Lower lobe of right lung (tissue), 2 donors: ENCODE results near the gene PGAP2. TPM values are rescaled to one million over a fixed set of nuclear protein-coding genes. Genes with fewer than 3 reads are reported as not detected.
A peak's percentile ranks its signal among the peaks of the same experiment; 100 is the strongest.
"Not testable (repeated sequence)": the region's sequence is repeated elsewhere in the genome, so short reads cannot be mapped to it uniquely, and the experiment has no call there.

Experiments used
- ATAC-seq, 2 donors: fragments of 200-7000 bp; cut with Tn5 transposase; one replicate each; pipeline ENCODE4 v1.9.1; 2020 to 2022; ENCODE audit warnings: mild to moderate bottlenecking in 2 of 2, moderate library complexity in 2 of 2
- DNase-seq: peaks from one replicate; pipeline ENCODE4 v3.0.0-alpha.2; 2020
- H3K27ac ChIP-seq: fragments of 200-600 bp; one replicate; pipeline ENCODE4 v1.8.0; 2022
- H3K27me3 ChIP-seq: fragments of 200-600 bp; one replicate; pipeline ENCODE4 v1.8.0; 2022; ENCODE audit warnings: low read depth
- H3K36me3 ChIP-seq: fragments of 200-600 bp; one replicate; pipeline ENCODE4 v1.8.0; 2022; ENCODE audit warnings: mild to moderate bottlenecking
- H3K4me1 ChIP-seq: fragments of 200-600 bp; one replicate; pipeline ENCODE4 v1.8.0; 2022
- H3K4me3 ChIP-seq: fragments of 200-600 bp; one replicate; pipeline ENCODE4 v1.8.0; 2022; ENCODE audit warnings: mild to moderate bottlenecking
- H3K9me3 ChIP-seq: fragments of 200-600 bp; one replicate; pipeline ENCODE4 v1.8.0; 2022
- intact Hi-C: fragments of 100-400 bp; cut with DNase I; formaldehyde crosslinking; loops from one replicate; pipeline ENCODE4 v1.11.0; 2022
- total RNA-seq: library from RNA; stranded (reverse); fragmentation: NEBNext Ultra II Directional; extraction: Animal tissue kit (Norgen Biotek cat#: 25700); gene quantifications from one replicate; pipeline ENCODE4 v1.2.1, GENCODE V29; 2021
- TF ChIP-seq, protein P1 (sequence below): fragments of 200-600 bp; IDR thresholded peaks from one replicate; pipeline ENCODE4 v1.8.0; 2022; ENCODE audit warnings: antibody characterized with exemption, mild to moderate bottlenecking
- donor health status: DM: no; HTN: yes; CAD: no; lungs with severe emphysema.

The PGAP2 gene
- total RNA-seq, 1 donor from 2014 or later: 23.8 TPM

- ATAC-seq (no peak), DNase-seq (no peak)
- H3K4me3 ChIP-seq: no peak overlapping the region
- TF ChIP-seq, protein P1, sequence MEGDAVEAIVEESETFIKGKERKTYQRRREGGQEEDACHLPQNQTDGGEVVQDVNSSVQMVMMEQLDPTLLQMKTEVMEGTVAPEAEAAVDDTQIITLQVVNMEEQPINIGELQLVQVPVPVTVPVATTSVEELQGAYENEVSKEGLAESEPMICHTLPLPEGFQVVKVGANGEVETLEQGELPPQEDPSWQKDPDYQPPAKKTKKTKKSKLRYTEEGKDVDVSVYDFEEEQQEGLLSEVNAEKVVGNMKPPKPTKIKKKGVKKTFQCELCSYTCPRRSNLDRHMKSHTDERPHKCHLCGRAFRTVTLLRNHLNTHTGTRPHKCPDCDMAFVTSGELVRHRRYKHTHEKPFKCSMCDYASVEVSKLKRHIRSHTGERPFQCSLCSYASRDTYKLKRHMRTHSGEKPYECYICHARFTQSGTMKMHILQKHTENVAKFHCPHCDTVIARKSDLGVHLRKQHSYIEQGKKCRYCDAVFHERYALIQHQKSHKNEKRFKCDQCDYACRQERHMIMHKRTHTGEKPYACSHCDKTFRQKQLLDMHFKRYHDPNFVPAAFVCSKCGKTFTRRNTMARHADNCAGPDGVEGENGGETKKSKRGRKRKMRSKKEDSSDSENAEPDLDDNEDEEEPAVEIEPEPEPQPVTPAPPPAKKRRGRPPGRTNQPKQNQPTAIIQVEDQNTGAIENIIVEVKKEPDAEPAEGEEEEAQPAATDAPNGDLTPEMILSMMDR: no peak
- H3K4me1 ChIP-seq: peaks cover 75% of the 10 kb centered on the region
- H3K27ac ChIP-seq: no peak overlapping the region
- H3K36me3 ChIP-seq: no peaks in the 10 kb centered on the region
- intact Hi-C loops: no loop called here
- no peaks in the 10 kb centered on the region for H3K27me3 ChIP-seq
- no peaks in the 10 kb centered on the region for H3K9me3 ChIP-seq
These were observed 52.0 kb downstream of the PGAP2 start for GRCh38 chr11:3860375-3860774.

DNA sequence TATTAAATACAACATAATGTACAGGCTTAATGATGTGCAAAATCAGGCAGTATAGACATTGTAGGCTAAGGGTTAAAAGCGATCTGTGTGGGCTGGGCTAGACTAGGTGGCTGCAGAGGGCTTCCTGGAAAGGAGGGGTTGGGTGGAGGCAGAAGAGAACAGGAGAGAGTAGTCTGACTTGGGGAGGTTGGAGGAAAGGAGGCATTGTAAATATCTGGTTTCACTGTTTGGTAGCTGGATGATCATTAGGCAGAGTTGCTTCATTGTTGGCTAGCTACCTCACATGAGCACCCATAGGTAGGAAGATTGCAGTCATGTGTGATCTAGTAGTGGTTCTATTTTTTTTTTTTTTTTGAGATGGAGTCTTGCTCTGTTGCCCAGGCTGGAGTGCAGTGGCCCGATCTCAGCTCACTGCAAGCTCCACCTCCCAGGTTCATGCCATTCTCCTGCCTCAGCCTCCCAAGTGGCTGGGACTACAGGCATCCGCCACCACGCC is 52.6 kb downstream of the PGAP2 start:
- intact Hi-C loops, DNase-seq, H3K27me3 ChIP-seq, H3K4me3 ChIP-seq, H3K27ac ChIP-seq, H3K9me3 ChIP-seq, H3K36me3 ChIP-seq: not testable (repeated sequence)
- ATAC-seq: peak in 1 of 2 donors; percentile 22
- peaks cover 80% of the 10 kb centered on the region for H3K4me1 ChIP-seq

GRCh38 chr11:3861683-3862082 is 53.3 kb downstream of the PGAP2 start:
- H3K4me1 ChIP-seq: peaks cover 81% of the 10 kb centered on the region
- ATAC-seq (no peak), DNase-seq (no peak)
- no peaks in the 10 kb centered on the region for H3K36me3 ChIP-seq
- intact Hi-C loops: no loop called here
- no peaks in the 10 kb centered on the region for H3K9me3 ChIP-seq
- no peaks in the 10 kb centered on the region for H3K27me3 ChIP-seq
- TF ChIP-seq, protein P1: no peak
- no peak overlapping the region for H3K4me3 ChIP-seq
- H3K27ac ChIP-seq: no peak overlapping the region

DNA sequence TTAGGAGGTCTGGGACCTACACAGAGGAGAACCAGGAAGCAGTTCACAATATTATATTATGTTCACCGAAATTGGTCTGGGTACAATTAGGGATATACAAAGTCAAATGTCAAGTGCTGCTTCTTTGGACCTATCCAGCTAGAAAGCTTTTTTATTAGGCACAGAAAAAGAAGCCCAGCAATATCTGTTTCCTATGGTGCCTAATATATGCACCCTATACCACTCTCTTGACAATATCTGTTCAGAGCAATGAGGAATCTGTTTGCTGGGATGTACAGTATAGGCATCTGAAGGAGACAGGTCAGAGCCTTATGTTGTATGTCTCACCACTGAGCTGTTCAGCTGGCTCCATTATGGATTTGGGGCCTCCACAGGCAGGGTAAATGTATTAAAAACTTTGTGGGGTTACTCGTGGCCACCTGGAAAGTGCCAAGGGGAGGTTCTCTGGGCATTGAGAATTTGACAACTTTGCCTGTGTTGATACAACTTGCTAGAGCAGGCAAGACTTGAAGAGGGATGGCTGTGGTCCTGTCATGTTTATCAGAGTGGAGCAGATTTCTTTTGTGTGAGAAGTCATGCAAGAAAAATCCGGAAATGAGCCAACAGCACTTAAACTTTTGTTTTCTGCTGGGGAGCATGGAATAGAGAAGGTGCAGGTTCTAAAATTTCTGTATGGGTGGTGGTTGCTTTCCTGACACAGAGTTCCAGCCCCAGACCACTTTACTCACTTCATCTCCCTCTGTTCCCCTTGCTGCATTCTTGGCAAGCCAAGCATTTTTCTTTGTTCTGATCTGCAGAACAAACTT is 57.2 kb downstream of the PGAP2 start:
- no peak for DNase-seq
- intact Hi-C loops: no loop called here
- no peak overlapping the region for H3K4me3 ChIP-seq
- H3K27me3 ChIP-seq: no peaks in the 10 kb centered on the region
- TF ChIP-seq, protein P1: no peak
- ATAC-seq: peak; percentile 29 to 62
- peak overlapping the region; percentile 69 for H3K27ac ChIP-seq
- peaks cover 61% of the 10 kb centered on the region for H3K4me1 ChIP-seq
- H3K36me3 ChIP-seq: no peaks in the 10 kb centered on the region
- H3K9me3 ChIP-seq: no peaks in the 10 kb centered on the region

- no peaks in the 10 kb centered on the region for H3K27me3 ChIP-seq
- H3K36me3 ChIP-seq: no peaks in the 10 kb centered on the region
- peak overlapping the region; percentile 69 for H3K27ac ChIP-seq
- TF ChIP-seq, protein P1: no peak
- intact Hi-C loops: no loop called here
- H3K4me1 ChIP-seq: peaks cover 58% of the 10 kb centered on the region
- H3K4me3 ChIP-seq: no peak overlapping the region
- peak; percentile 86 to 88 for ATAC-seq
- H3K9me3 ChIP-seq: no peaks in the 10 kb centered on the region
- peak; percentile 85 for DNase-seq
These were observed 57.8 kb downstream of the PGAP2 start for GRCh38 chr11:3866206-3866605.

GRCh38 chr11:3866836-3867208 is 58.5 kb downstream of the PGAP2 start:
- Histone ChIP-seq H3K27ac (peak overlapping the region; percentile 69), H3K36me3 (no peaks in the 10 kb centered on the region), H3K4me1 (peaks cover 58% of the 10 kb centered on the region), H3K9me3 (no peaks in the 10 kb centered on the region), H3K27me3 (no peaks in the 10 kb centered on the region), H3K4me3 (no peak overlapping the region)
- no peak for DNase-seq
- intact Hi-C loops: no loop called here
- no peak for ATAC-seq
- TF ChIP-seq, protein P1: no peak
